HAP-1 (cell line): Measurements from ENCODE around the gene ELP2.
"Not testable (repeated sequence)": the region's sequence is repeated elsewhere in the genome, so short reads cannot be mapped to it uniquely, and the experiment has no call there.

Experiments used
- DNase-seq, 2 experiments: peaks; one replicate each; pipeline ENCODE4 v3.0.0-alpha.2; 2016 to 2020; ENCODE audit warnings: low spot score in 2 of 2
- H3K27me3 ChIP-seq: fragments of 250-450 bp; sonication (Bioruptor Pico); 2 replicates; pipeline ENCODE4 v1.5.1; 2020; ENCODE audit warnings: low read depth, mild to moderate bottlenecking, moderate library complexity
- H3K36me3 ChIP-seq: fragments of 250-450 bp; sonication (Bioruptor Pico); replicated peaks from 2 replicates; pipeline ENCODE4 v1.5.1; 2020; ENCODE audit warnings: mild to moderate bottlenecking
- H3K4me1 ChIP-seq: fragments of 250-450 bp; sonication (Bioruptor Pico); 2 replicates; pipeline ENCODE4 v1.5.1; 2020; ENCODE audit warnings: mild to moderate bottlenecking
- H3K4me3 ChIP-seq: fragments of 250-450 bp; sonication (Bioruptor Pico); 2 replicates; pipeline ENCODE4 v1.5.1; 2020; ENCODE audit warnings: mild to moderate bottlenecking, moderate library complexity
- H3K9me3 ChIP-seq: fragments of 250-450 bp; sonication (Bioruptor Pico); 2 replicates; pipeline ENCODE4 v1.5.1; 2020; ENCODE audit warnings: mild to moderate bottlenecking, moderate library complexity
- in situ Hi-C: fragments of 300-500 bp; cut with MboI; formaldehyde crosslinking; loops from 3 replicates; pipeline ENCODE4 v1.14.3; 2020; ENCODE audit warnings: low sequenced_read_pairs, inconsistent platforms, mixed read lengths

The ELP2 gene

GRCh38 chr18:36195427-36196122 is 65.9 kb downstream of the ELP2 start:
- H3K36me3 ChIP-seq = no peaks in the 10 kb centered on the region
- H3K4me3 ChIP-seq = no peak overlapping the region
- no peak for DNase-seq
- H3K9me3 ChIP-seq = no peaks in the 10 kb centered on the region
- in situ Hi-C loops = no loop called here
- H3K27me3 ChIP-seq = no peaks in the 10 kb centered on the region
- peaks cover 8% of the 10 kb centered on the region for H3K4me1 ChIP-seq

- no peaks in the 10 kb centered on the region for H3K27me3 ChIP-seq
- H3K4me1 ChIP-seq = peaks cover 8% of the 10 kb centered on the region
- H3K4me3 ChIP-seq = no peak overlapping the region
- in situ Hi-C loops = no loop called here
- DNase-seq = no peak
- no peaks in the 10 kb centered on the region for H3K9me3 ChIP-seq
- H3K36me3 ChIP-seq = no peaks in the 10 kb centered on the region
Observed at GRCh38 chr18:36196238-36196995, 66.7 kb downstream of the ELP2 start.

GRCh38 chr18:36197511-36198166 is 67.9 kb downstream of the ELP2 start:
- DNase-seq = peak in 1 of 2 experiments; percentile 40
- H3K4me1 ChIP-seq = peaks cover 8% of the 10 kb centered on the region
- no peaks in the 10 kb centered on the region for H3K9me3 ChIP-seq
- no peak overlapping the region for H3K4me3 ChIP-seq
- no peaks in the 10 kb centered on the region for H3K36me3 ChIP-seq
- in situ Hi-C loops = no loop called here
- no peaks in the 10 kb centered on the region for H3K27me3 ChIP-seq

GRCh38 chr18:36199691-36200295 is 70.1 kb downstream of the ELP2 start:
- no peak overlapping the region for H3K4me3 ChIP-seq
- H3K27me3 ChIP-seq = no peaks in the 10 kb centered on the region
- in situ Hi-C loops = no loop called here
- H3K9me3 ChIP-seq = no peaks in the 10 kb centered on the region
- H3K36me3 ChIP-seq = no peaks in the 10 kb centered on the region
- DNase-seq = no peak
- H3K4me1 ChIP-seq = peaks cover 8% of the 10 kb centered on the region

- Histone ChIP-seq H3K4me1 (peaks cover 8% of the 10 kb centered on the region), H3K36me3 (no peaks in the 10 kb centered on the region), H3K9me3 (no peaks in the 10 kb centered on the region), H3K4me3 (no peak overlapping the region), H3K27me3 (no peaks in the 10 kb centered on the region)
- no peak for DNase-seq
- in situ Hi-C loops = no loop called here
Observed at GRCh38 chr18:36200354-36200771, 70.7 kb downstream of the ELP2 start.

GRCh38 chr18:36201765-36202164 is 72.1 kb downstream of the ELP2 start:
- Histone ChIP-seq H3K36me3 (no peaks in the 10 kb centered on the region), H3K4me1 (peaks cover 8% of the 10 kb centered on the region), H3K9me3 (no peaks in the 10 kb centered on the region), H3K4me3 (no peak overlapping the region), H3K27me3 (no peaks in the 10 kb centered on the region)
- DNase-seq = no peak
- in situ Hi-C loops = no loop called here

GRCh38 chr18:36203360-36203895 is 73.7 kb downstream of the ELP2 start:
- no peaks in the 10 kb centered on the region for H3K27me3 ChIP-seq
- in situ Hi-C loops = no loop called here
- H3K36me3 ChIP-seq = 0 out of 2 replicates have a peak, but pooled peaks cover 1% of the 10 kb centered on the region
- DNase-seq = no peak
- H3K4me3 ChIP-seq = no peak overlapping the region
- H3K9me3 ChIP-seq = peaks cover under 1% of the 10 kb centered on the region; the same call in 1 of the 2 replicates
- no peaks in the 10 kb centered on the region for H3K4me1 ChIP-seq

- Histone ChIP-seq H3K4me3 (no peak overlapping the region), H3K27me3 (no peaks in the 10 kb centered on the region), H3K9me3 (peaks cover 4% of the 10 kb centered on the region; the same call in 1 of the 2 replicates), H3K4me1 (no peaks in the 10 kb centered on the region), H3K36me3 (0 out of 2 replicates have a peak, but pooled peaks cover 5% of the 10 kb centered on the region)
- no peak for DNase-seq
- in situ Hi-C loops = no loop called here
Observed at GRCh38 chr18:36205166-36205565, 75.5 kb downstream of the ELP2 start.

GRCh38 chr18:36207303-36207702 is 77.6 kb downstream of the ELP2 start:
- peaks cover 4% of the 10 kb centered on the region; the same call in 1 of the 2 replicates for H3K9me3 ChIP-seq
- H3K27me3 ChIP-seq = no peaks in the 10 kb centered on the region

GRCh38 chr18:36207969-36208368 is 78.3 kb downstream of the ELP2 start:
- DNase-seq, in situ Hi-C loops, H3K4me1 ChIP-seq: not testable (repeated sequence)

More at GRCh38 chr18:36207303-36207702, 77.6 kb downstream of the ELP2 start:
- DNase-seq = no peak
- in situ Hi-C loops = no loop called here
- no peak overlapping the region for H3K4me3 ChIP-seq
- H3K36me3 ChIP-seq = 0 out of 2 replicates have a peak, but pooled peaks cover 5% of the 10 kb centered on the region
- H3K4me1 ChIP-seq = no peaks in the 10 kb centered on the region

GRCh38 chr18:36211612-36212065 is 81.9 kb downstream of the ELP2 start:
- no peaks in the 10 kb centered on the region for H3K27me3 ChIP-seq
- H3K4me1 ChIP-seq = no peaks in the 10 kb centered on the region
- no peak for DNase-seq
- H3K9me3 ChIP-seq = peaks cover 4% of the 10 kb centered on the region; the same call in 1 of the 2 replicates
- 0 out of 2 replicates have a peak, but pooled peaks cover 5% of the 10 kb centered on the region for H3K36me3 ChIP-seq
- in situ Hi-C loops = no loop called here
- no peak overlapping the region for H3K4me3 ChIP-seq

More at GRCh38 chr18:36207969-36208368, 78.3 kb downstream of the ELP2 start:
- H3K9me3 ChIP-seq, H3K4me3 ChIP-seq, H3K27me3 ChIP-seq, H3K36me3 ChIP-seq: not testable (repeated sequence)

GRCh38 chr18:36212301-36213171 is 82.8 kb downstream of the ELP2 start:
- no peak for DNase-seq
- Histone ChIP-seq H3K4me3 (no peak overlapping the region), H3K27me3 (no peaks in the 10 kb centered on the region), H3K4me1 (no peaks in the 10 kb centered on the region), H3K36me3 (0 out of 2 replicates have a peak, but pooled peaks cover 5% of the 10 kb centered on the region), H3K9me3 (peaks cover 4% of the 10 kb centered on the region; the same call in 1 of the 2 replicates)
- in situ Hi-C loops = no loop called here
